ENCODE measurements around the gene SMS. TPM values are rescaled to one million over a fixed set of nuclear protein-coding genes. Genes with fewer than 3 reads are reported as not detected.

The SMS gene
- total RNA-seq, 2 experiments from 2014 or later = 64.9 to 86.3 TPM

GRCh38 chrX:21996872-21997455, 56.5 kb downstream of the SMS start:
- H3K4me1 ChIP-seq (ENCODE audit: insufficient read depth, low read length, poor library complexity, severe bottlenecking) = no peaks in the 10 kb centered on the region
- H2AFZ ChIP-seq (ENCODE audit: low read length) = no peak overlapping the region
- no peaks in the 10 kb centered on the region for H3K9me2 ChIP-seq (ENCODE audit: insufficient read depth, low read length)
- intact Hi-C loops (cut with micrococcal nuclease; ENCODE audit: unreplicated experiment) = no loop called here
- no peaks in the 10 kb centered on the region for H3K79me2 ChIP-seq (ENCODE audit: insufficient read depth, low read depth, low read length)
- ChIA-PET POLR2A (no interaction called here), CTCF (ENCODE audit: unreplicated experiment) (no interaction called here)
- no peaks in the 10 kb centered on the region for H3K9me3 ChIP-seq (ENCODE audit: low read length)
- peaks cover 12% of the 10 kb centered on the region; the same call in 1 of the 2 replicates for H3K36me3 ChIP-seq (ENCODE audit: insufficient read depth, low read length)
- no TSS peak for BruUV-seq (replicated peaks)
- H3K4me3 ChIP-seq (ENCODE audit: low read depth, low read length, poor library complexity, severe bottlenecking) = no peak overlapping the region
- TF ChIP-seq, protein P1, sequence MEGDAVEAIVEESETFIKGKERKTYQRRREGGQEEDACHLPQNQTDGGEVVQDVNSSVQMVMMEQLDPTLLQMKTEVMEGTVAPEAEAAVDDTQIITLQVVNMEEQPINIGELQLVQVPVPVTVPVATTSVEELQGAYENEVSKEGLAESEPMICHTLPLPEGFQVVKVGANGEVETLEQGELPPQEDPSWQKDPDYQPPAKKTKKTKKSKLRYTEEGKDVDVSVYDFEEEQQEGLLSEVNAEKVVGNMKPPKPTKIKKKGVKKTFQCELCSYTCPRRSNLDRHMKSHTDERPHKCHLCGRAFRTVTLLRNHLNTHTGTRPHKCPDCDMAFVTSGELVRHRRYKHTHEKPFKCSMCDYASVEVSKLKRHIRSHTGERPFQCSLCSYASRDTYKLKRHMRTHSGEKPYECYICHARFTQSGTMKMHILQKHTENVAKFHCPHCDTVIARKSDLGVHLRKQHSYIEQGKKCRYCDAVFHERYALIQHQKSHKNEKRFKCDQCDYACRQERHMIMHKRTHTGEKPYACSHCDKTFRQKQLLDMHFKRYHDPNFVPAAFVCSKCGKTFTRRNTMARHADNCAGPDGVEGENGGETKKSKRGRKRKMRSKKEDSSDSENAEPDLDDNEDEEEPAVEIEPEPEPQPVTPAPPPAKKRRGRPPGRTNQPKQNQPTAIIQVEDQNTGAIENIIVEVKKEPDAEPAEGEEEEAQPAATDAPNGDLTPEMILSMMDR (conservative IDR thresholded peaks at IDR 0.05; ENCODE audit: low read length) = no peak
- no peak for TF ChIP-seq EZH2phosphoT487 (IDR thresholded peaks at IDR 0.05; ENCODE audit: borderline replicate concordance, low read depth, low read length)
- DNase-seq (ENCODE audit: low spot score) = no peak
- H3K27ac ChIP-seq (ENCODE audit: low read depth, low read length, poor library complexity, severe bottlenecking) = no peak overlapping the region
- H4K20me1 ChIP-seq (ENCODE audit: insufficient read depth, low read length) = no peaks in the 10 kb centered on the region
- H3K4me2 ChIP-seq (ENCODE audit: low read length) = no peak overlapping the region

- Histone ChIP-seq H3K4me2 (ENCODE audit: low read length) (no peak overlapping the region), H3K4me1 (ENCODE audit: insufficient read depth, low read length, poor library complexity, severe bottlenecking) (no peaks in the 10 kb centered on the region), H3K4me3 (ENCODE audit: low read depth, low read length, poor library complexity, severe bottlenecking) (no peak overlapping the region), H3K79me2 (ENCODE audit: insufficient read depth, low read depth, low read length) (no peaks in the 10 kb centered on the region), H2AFZ (ENCODE audit: low read length) (no peak overlapping the region), H3K27ac (ENCODE audit: low read depth, low read length, poor library complexity, severe bottlenecking) (no peak overlapping the region), H3K9me3 (ENCODE audit: low read length) (no peaks in the 10 kb centered on the region), H4K20me1 (ENCODE audit: insufficient read depth, low read length) (no peaks in the 10 kb centered on the region), H3K36me3 (ENCODE audit: insufficient read depth, low read length) (peaks cover 6% of the 10 kb centered on the region; the same call in 1 of the 2 replicates), H3K9me2 (ENCODE audit: insufficient read depth, low read length) (no peaks in the 10 kb centered on the region)
- BruUV-seq (replicated peaks) = no TSS peak
- POLR2A ChIA-PET = no interaction called here
- no peak for TF ChIP-seq EZH2phosphoT487 (IDR thresholded peaks at IDR 0.05; ENCODE audit: borderline replicate concordance, low read depth, low read length)
- TF ChIP-seq, protein P1 (conservative IDR thresholded peaks at IDR 0.05; ENCODE audit: low read length) = no peak
- CTCF ChIA-PET (ENCODE audit: unreplicated experiment) = no interaction called here
- no peak for DNase-seq (ENCODE audit: low spot score)
- intact Hi-C loops (cut with micrococcal nuclease; ENCODE audit: unreplicated experiment) = no loop called here
Measured at GRCh38 chrX:21998037-21998436, 57.5 kb downstream of the SMS start.

DNA sequence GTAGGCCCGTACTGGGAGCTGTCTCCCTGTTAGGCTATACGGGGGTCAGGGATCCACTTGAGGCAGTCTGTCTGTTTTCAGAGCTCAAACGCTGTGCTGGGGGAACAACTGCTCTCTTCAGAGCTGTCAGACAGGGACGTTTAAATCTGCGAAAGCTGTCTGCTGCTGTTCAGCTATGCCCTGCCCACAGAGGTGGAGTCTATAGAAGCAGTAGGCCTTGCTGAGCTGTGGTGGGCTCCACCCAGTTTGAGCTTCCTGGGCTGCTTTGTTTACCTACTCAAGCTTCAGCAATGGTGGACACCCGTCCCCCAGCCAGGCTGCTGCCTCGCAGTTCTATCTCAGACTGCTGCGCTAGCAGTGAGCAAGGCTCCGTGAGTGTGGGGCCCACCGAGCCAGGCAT, 64.4 kb downstream of the SMS start:
- no peaks in the 10 kb centered on the region for H4K20me1 ChIP-seq (ENCODE audit: insufficient read depth, low read length)
- no TSS peak for BruUV-seq (replicated peaks)
- ChIA-PET POLR2A (no interaction called here), CTCF (ENCODE audit: unreplicated experiment) (no interaction called here)
- TF ChIP-seq, protein P1 (conservative IDR thresholded peaks at IDR 0.05; ENCODE audit: low read length) = no peak
- TF ChIP-seq EZH2phosphoT487 (IDR thresholded peaks at IDR 0.05; ENCODE audit: borderline replicate concordance, low read depth, low read length) = no peak
- no peaks in the 10 kb centered on the region for H3K36me3 ChIP-seq (ENCODE audit: insufficient read depth, low read length)
- H3K27ac ChIP-seq (ENCODE audit: low read depth, low read length, poor library complexity, severe bottlenecking) = no peak overlapping the region
- no peak for DNase-seq (ENCODE audit: low spot score)
- no peak overlapping the region for H3K4me3 ChIP-seq (ENCODE audit: low read depth, low read length, poor library complexity, severe bottlenecking)
- intact Hi-C loops (cut with micrococcal nuclease; ENCODE audit: unreplicated experiment) = no loop called here
- H3K9me2 ChIP-seq (ENCODE audit: insufficient read depth, low read length) = no peaks in the 10 kb centered on the region
- H2AFZ ChIP-seq (ENCODE audit: low read length) = no peak overlapping the region
- H3K79me2 ChIP-seq (ENCODE audit: insufficient read depth, low read depth, low read length) = no peaks in the 10 kb centered on the region
- no peaks in the 10 kb centered on the region for H3K4me1 ChIP-seq (ENCODE audit: insufficient read depth, low read length, poor library complexity, severe bottlenecking)
- H3K9me3 ChIP-seq (ENCODE audit: low read length) = no peaks in the 10 kb centered on the region
- H3K4me2 ChIP-seq (ENCODE audit: low read length) = no peak overlapping the region

Data from OCI-LY7 (cell line).